HepG2 (cell line): Measurements from ENCODE around the gene TIMP3.

Experiments used
- ARNT2 ChIP-seq: sonication (generic); formaldehyde crosslinking; IDR thresholded peaks from 2 replicates; pipeline ENCODE4 v1.8.0; 2022; ENCODE audit warnings: mild to moderate bottlenecking, low read depth, missing genetic modification reagents, moderate library complexity
- CTCF ChIP-seq: sonication (generic); formaldehyde crosslinking; IDR thresholded peaks from 2 replicates; pipeline ENCODE4 v1.5.0; 2020; ENCODE audit warnings: mild to moderate bottlenecking, missing genetic modification reagents, moderate library complexity
- EZH2 ChIP-seq: conservative IDR thresholded peaks from 2 replicates; pipeline ENCODE4 v1.6.1; 2012; ENCODE audit warnings: mild to moderate bottlenecking, low read depth, low read length, moderate library complexity
- GABPB1 ChIP-seq: IDR thresholded peaks from 2 replicates; pipeline ENCODE4 v1.6.1; 2016; ENCODE audit warnings: mild to moderate bottlenecking, missing genetic modification reagents, moderate library complexity, missing compliant biosample characterization
- POLR2AphosphoS5 ChIP-seq: IDR thresholded peaks from 2 replicates; pipeline ENCODE4 v1.6.1; 2012; ENCODE audit warnings: low read depth, low read length
- RFXAP ChIP-seq: sonication (generic); formaldehyde crosslinking; IDR thresholded peaks from 2 replicates; pipeline ENCODE4 v1.4.0; 2020; ENCODE audit warnings: missing genetic modification reagents, borderline replicate concordance
- RXRA ChIP-seq: sonication (generic); formaldehyde crosslinking; IDR thresholded peaks from 2 replicates; pipeline ENCODE4 v1.5.1; 2020; ENCODE audit warnings: missing genetic modification reagents
- SRSF1 ChIP-seq: fragments of 200-400 bp; formaldehyde crosslinking; optimal IDR thresholded peaks from 2 replicates; pipeline ENCODE3; 2017; ENCODE audit warnings: mild to moderate bottlenecking, low read depth, low read length, moderate library complexity
- ZBTB10 ChIP-seq: sonication (generic); formaldehyde crosslinking; IDR thresholded peaks from 2 replicates; pipeline ENCODE4 v1.4.0; 2020; ENCODE audit warnings: missing genetic modification reagents, borderline replicate concordance
- ZFX ChIP-seq: sonication (generic); formaldehyde crosslinking; IDR thresholded peaks from 2 replicates; pipeline ENCODE4 v1.4.0; 2020; ENCODE audit warnings: mild to moderate bottlenecking, low read depth, missing genetic modification reagents, moderate library complexity

- TF ChIP-seq CTCF (CRISPR knock-in tag) (no peak), SRSF1 (no peak), ZFX (no peak), ZBTB10 (CRISPR knock-in tag) (no peak), ARNT2 (no peak), RXRA (no peak), GABPB1 (CRISPR knock-in tag) (no peak), POLR2AphosphoS5 (no peak), RFXAP (no peak), EZH2 (no peak)
These were observed 78.0 kb downstream of the TIMP3 start for GRCh38 chr22:32879550-32879949.
